Heart left ventricle (tissue), 16 donors: ENCODE measurements around the gene CD164. TPM values are rescaled to one million over a fixed set of nuclear protein-coding genes. Genes with fewer than 3 reads are reported as not detected.

Experiments
- ATAC-seq, 4 donors: fragments of 200-7000 bp; cut with Tn5 transposase; one replicate each; pipeline ENCODE4 v1.9.1; 2020 to 2022; ENCODE audit warnings: moderate library complexity in 4 of 4, mild to moderate bottlenecking in 3 of 4, moderate number of reproducible peaks in 1 of 4
- DNase-seq, 5 donors: peaks; one replicate each; pipeline ENCODE4 v3.0.0-alpha.2; 2020
- H3K27ac ChIP-seq, 12 donors: fragments of 200-600 bp; sonication (generic) in 4 of 12; one replicate each; pipeline versions ENCODE4 v1.5.0 to v1.8.0; 2016 to 2022; ENCODE audit warnings: mild to moderate bottlenecking in 2 of 12
- H3K27me3 ChIP-seq, 9 donors: fragments of 200-600 bp; sonication (generic) in 2 of 9; one replicate each; pipeline versions ENCODE4 v1.5.1 to v1.8.0; 2016 to 2022; ENCODE audit warnings: mild to moderate bottlenecking in 3 of 9
- H3K36me3 ChIP-seq, 9 donors: fragments of 200-600 bp; sonication (generic) in 2 of 9; one replicate each; pipeline versions ENCODE4 v1.5.0 to v1.8.0; 2018 to 2022; ENCODE audit warnings: mild to moderate bottlenecking in 2 of 9
- H3K4me1 ChIP-seq, 12 donors: fragments of 200-600 bp; sonication (generic) in 4 of 12; one replicate each; pipeline versions ENCODE4 v1.5.0 to v1.8.0; 2016 to 2022; ENCODE audit warnings: mild to moderate bottlenecking in 3 of 12
- H3K4me3 ChIP-seq, 12 donors: fragments of 200-600 bp; sonication (generic) in 4 of 12; one replicate each; pipeline versions ENCODE4 v1.5.0 to v1.8.0; 2017 to 2022; ENCODE audit warnings: mild to moderate bottlenecking in 9 of 12, moderate library complexity in 4 of 12
- H3K9me3 ChIP-seq, 12 donors: fragments of 200-600 bp; sonication (generic) in 4 of 12; one replicate each; pipeline versions ENCODE4 v1.5.0 to v1.8.0; 2016 to 2022; ENCODE audit warnings: mild to moderate bottlenecking in 1 of 12
- CTCF ChIP-seq, 12 donors: fragments of 200-600 bp; sonication (generic) in 4 of 12; IDR thresholded peaks; one replicate each; pipeline versions ENCODE4 v1.5.0 to v1.8.0; 2018 to 2022; ENCODE audit warnings: antibody characterized with exemption in 12 of 12, mild to moderate bottlenecking in 5 of 12
- POLR2A ChIP-seq, 2 donors: fragments of 450-650 bp; IDR thresholded peaks; one replicate each; pipeline ENCODE4 v1.6.1; 2017; ENCODE audit warnings: antibody characterized with exemption in 2 of 2, mild to moderate bottlenecking in 2 of 2, moderate library complexity in 2 of 2
- WGBS, 4 donors: extraction: QIAGEN DNeasy Blood & Tissue Kit in 2 of 4; methylation state at CpG; one replicate each; pipeline versions ENCODE4 v1.1.5 to v1.1.7; 2013 to 2018; 5-methylcytosine and 5-hydroxymethylcytosine counted together
- intact Hi-C, 10 donors: fragments of 100-400 bp; cut with DNase I; formaldehyde crosslinking; loops; one replicate each; pipeline versions ENCODE4 v1.11.1 to v1.14.2; 2022
- polyA plus RNA-seq, 2 donors: library from polyadenylated mRNA; stranded (reverse); fragments of 200-250 nt; gene quantifications; one replicate each; pipeline ENCODE4 v1.2.3, GENCODE V29; 2013
- total RNA-seq, 9 donors: library from RNA; depleted of rRNA in 2 of 9; stranded (reverse); fragments of >200 nt in 2 of 9; fragmentation: NEBNext Ultra II Directional in 3 of 9; extraction: Animal tissue kit (Norgen Biotek cat#: 25700) in 3 of 9; gene quantifications; one replicate each; pipeline versions ENCODE4 v1.1.0 to v1.2.4, GENCODE V29; 2016 to 2023
- donor health status: ischemic (EF 13 %, LVEDD 7.1; RV severe dilation, severe dysfunction).
- donor health status: healthy with polysubstance abuse.
- donor health status: DM: no; HTN: yes; CAD: no.
- donor health status: DM: no; HTN: no; CAD: no.
- donor health status: ischemic (EF 25% LVEDD 6.9; RV normal size, moderate dysfunction).
- donor health status: ischemic (EF 25% LVEDD 5.7; RV mildly dilated, moderate dysfunction).
- donor health status: healthy.
- donor health status: DM: yes; HTN: yes; CAD: no.
- donor health status: ischemic (EF 35%, LVEDD 5.7; RV mildly dilated, moderate dysfunction).
- donor health status: nonischemic (EF 11% LVEDD 7.7; RV severe dilation, severe dysfunction).
- donor health status: DM: yes; HTN: yes; CAD: no.
- donor health status: PGD.
- donor health status: ischemic (EF 29% LVEDD 5.4; RV normal size, mild dysfunction).
- donor health status: nonischemic (EF 23%, LVEDD 6.1; RV moderate dilation, normal function).

Gene CD164
- total and polyA plus RNA-seq, 11 donors: 77.1 to 213 (median 119) TPM

GRCh38 chr6:109328629-109329028 is 53.6 kb downstream of the CD164 start:
- TF ChIP-seq CTCF (IDR thresholded peaks at IDR 0.05): no peak
- TF ChIP-seq POLR2A (IDR thresholded peaks at IDR 0.05): no peak
- 68 to 82% (median 74%) methylated on average over 4 of the region's 4 CpGs for WGBS, 4 donors

GRCh38 chr6:109327959-109328358 is 54.3 kb downstream of the CD164 start:
- ATAC-seq: no peak
- no peaks in the 10 kb centered on the region for H3K9me3 ChIP-seq
- H3K4me1 ChIP-seq: peaks cover 0 to 24% (median 0%) of the 10 kb centered on the region in 12 donors

More at GRCh38 chr6:109328629-109329028, 53.6 kb downstream of the CD164 start:
- H3K9me3 ChIP-seq: no peaks in the 10 kb centered on the region
- no peak overlapping the region for H3K27ac ChIP-seq
- DNase-seq (no peak), ATAC-seq (no peak)
- intact Hi-C loops: no loop called here
- H3K27me3 ChIP-seq: no peaks in the 10 kb centered on the region
- H3K4me3 ChIP-seq: no peak overlapping the region
- no peaks in the 10 kb centered on the region for H3K36me3 ChIP-seq
- H3K4me1 ChIP-seq: peaks cover 0 to 17% (median 0%) of the 10 kb centered on the region in 12 donors

GRCh38 chr6:109327491-109327890 is 54.8 kb downstream of the CD164 start:
- H3K36me3 ChIP-seq: no peaks in the 10 kb centered on the region
- H3K27ac ChIP-seq: no peak overlapping the region
- 79 to 89% (median 85%) methylated on average over 4 of the region's 4 CpGs for WGBS, 4 donors
- intact Hi-C loops: no loop called here
- no peak overlapping the region for H3K4me3 ChIP-seq
- H3K9me3 ChIP-seq: no peaks in the 10 kb centered on the region
- peaks cover 0 to 23% (median 0%) of the 10 kb centered on the region in 12 donors for H3K4me1 ChIP-seq
- DNase-seq (no peak), ATAC-seq (no peak)
- no peaks in the 10 kb centered on the region for H3K27me3 ChIP-seq
- TF ChIP-seq CTCF (IDR thresholded peaks at IDR 0.05) (no peak), POLR2A (IDR thresholded peaks at IDR 0.05) (no peak)

More at GRCh38 chr6:109327959-109328358, 54.3 kb downstream of the CD164 start:
- intact Hi-C loops: no loop called here
- Histone ChIP-seq H3K27ac (no peak overlapping the region), H3K4me3 (no peak overlapping the region), H3K36me3 (no peaks in the 10 kb centered on the region), H3K27me3 (no peaks in the 10 kb centered on the region)
- no peak for DNase-seq
- TF ChIP-seq CTCF (IDR thresholded peaks at IDR 0.05): no peak
- TF ChIP-seq POLR2A (IDR thresholded peaks at IDR 0.05): no peak
- WGBS, 4 donors: 93 to 100% (median 99%) methylated on average over 1 of the region's 1 CpG

GRCh38 chr6:109326351-109326750 is 55.9 kb downstream of the CD164 start:
- H3K4me1 ChIP-seq: peaks cover 0 to 25% (median 0%) of the 10 kb centered on the region in 12 donors
- no peaks in the 10 kb centered on the region for H3K9me3 ChIP-seq
- ATAC-seq: no peak
- WGBS, 4 donors: 79 to 90% (median 88%) methylated on average over 7 of the region's 7 CpGs
- H3K4me3 ChIP-seq: no peak overlapping the region
- H3K36me3 ChIP-seq: no peaks in the 10 kb centered on the region
- intact Hi-C loops: no loop called here
- no peaks in the 10 kb centered on the region for H3K27me3 ChIP-seq
- no peak overlapping the region for H3K27ac ChIP-seq
- DNase-seq: no peak
- TF ChIP-seq CTCF (IDR thresholded peaks at IDR 0.05) (no peak), POLR2A (IDR thresholded peaks at IDR 0.05) (no peak)
